HG02623 (cell line): ENCODE results near the gene CD69.
"Not testable (repeated sequence)": the region's sequence is repeated elsewhere in the genome, so short reads cannot be mapped to it uniquely, and the experiment has no call there.

Experiments
- ATAC-seq: cut with Tn5 transposase; IDR thresholded peaks from one replicate; pipeline ENCODE4 v1.9.1; 2021; ENCODE audit warnings: moderate library complexity; ENCODE audit not compliant: unreplicated experiment

Gene CD69

GRCh38 chr12:9724023-9724422 lies 36.7 kb downstream of the CD69 start:
- ATAC-seq: no peak

GRCh38 chr12:9721394-9722092 lies 39.2 kb downstream of the CD69 start:
- ATAC-seq: peak; percentile 42

- no peak for ATAC-seq
Measured at GRCh38 chr12:9719790-9720189, 40.9 kb downstream of the CD69 start.

GRCh38 chr12:9718968-9719367 lies 41.7 kb downstream of the CD69 start:
- ATAC-seq: no peak

- ATAC-seq: no peak
Measured at GRCh38 chr12:9717070-9717925, 43.4 kb downstream of the CD69 start.

GRCh38 chr12:9713032-9713558 lies 47.6 kb downstream of the CD69 start:
- peak; percentile 66 for ATAC-seq

- ATAC-seq: no peak
Measured at GRCh38 chr12:9711664-9712063, 49.0 kb downstream of the CD69 start.

GRCh38 chr12:9710584-9711375 lies 49.9 kb downstream of the CD69 start:
- no peak for ATAC-seq

GRCh38 chr12:9708853-9709252 lies 51.8 kb downstream of the CD69 start:
- ATAC-seq: no peak

- no peak for ATAC-seq
Measured at GRCh38 chr12:9707864-9708808, 52.6 kb downstream of the CD69 start.

- ATAC-seq: no peak
Measured at GRCh38 chr12:9707356-9707755, 53.3 kb downstream of the CD69 start.

- ATAC-seq: no peak
Measured at GRCh38 chr12:9706086-9706685, 54.5 kb downstream of the CD69 start.

GRCh38 chr12:9704561-9704960 lies 56.1 kb downstream of the CD69 start:
- not testable (repeated sequence) for ATAC-seq
